ENCODE results near the gene LMO1.
A peak's percentile ranks its signal among the peaks of the same experiment; 100 is the strongest.

Gene LMO1

GRCh38 chr11:8225589-8226036, 38.1 kb downstream of the LMO1 start:
- peak; percentile 59 for DNase-seq (ENCODE audit: low read depth)

- DNase-seq (ENCODE audit: low read depth) = no peak
Observed at GRCh38 chr11:8224711-8225110, 39.0 kb downstream of the LMO1 start.

GRCh38 chr11:8224161-8224591, 39.5 kb downstream of the LMO1 start:
- DNase-seq (ENCODE audit: low read depth) = no peak

- DNase-seq (ENCODE audit: low read depth) = no peak
Observed at GRCh38 chr11:8223513-8223900, 40.2 kb downstream of the LMO1 start.

GRCh38 chr11:8222820-8223512, 40.7 kb downstream of the LMO1 start:
- DNase-seq (ENCODE audit: low read depth) = no peak

- DNase-seq (ENCODE audit: low read depth) = no peak
Observed at GRCh38 chr11:8221917-8222495, 41.7 kb downstream of the LMO1 start.

GRCh38 chr11:8221046-8221723, 42.5 kb downstream of the LMO1 start:
- no peak for DNase-seq (ENCODE audit: low read depth)

- DNase-seq (ENCODE audit: low read depth) = no peak
Observed at GRCh38 chr11:8220261-8221045, 43.2 kb downstream of the LMO1 start.

GRCh38 chr11:8219257-8220021, 44.2 kb downstream of the LMO1 start:
- no peak for DNase-seq (ENCODE audit: low read depth)

- no peak for DNase-seq (ENCODE audit: low read depth)
Observed at GRCh38 chr11:8218840-8219239, 44.8 kb downstream of the LMO1 start.

- DNase-seq (ENCODE audit: low read depth) = no peak
Observed at GRCh38 chr11:8218409-8218808, 45.3 kb downstream of the LMO1 start.

GRCh38 chr11:8217926-8218325, 45.8 kb downstream of the LMO1 start:
- no peak for DNase-seq (ENCODE audit: low read depth)

GRCh38 chr11:8217136-8217535, 46.5 kb downstream of the LMO1 start:
- DNase-seq (ENCODE audit: low read depth) = no peak

GRCh38 chr11:8213376-8213775, 50.3 kb downstream of the LMO1 start:
- DNase-seq (ENCODE audit: low read depth) = no peak

GRCh38 chr11:8209208-8209807, 54.4 kb downstream of the LMO1 start:
- no peak for DNase-seq (ENCODE audit: low read depth)

- DNase-seq (ENCODE audit: low read depth) = no peak
Observed at GRCh38 chr11:8207080-8208000, 56.3 kb downstream of the LMO1 start.

- DNase-seq (ENCODE audit: low read depth) = no peak
Observed at GRCh38 chr11:8206251-8207079, 57.2 kb downstream of the LMO1 start.

GRCh38 chr11:8205566-8205965, 58.1 kb downstream of the LMO1 start:
- no peak for DNase-seq (ENCODE audit: low read depth)

- no peak for DNase-seq (ENCODE audit: low read depth)
Observed at GRCh38 chr11:8204596-8204995, 59.1 kb downstream of the LMO1 start.
